OCI-LY7 (cell line): ENCODE measurements around the gene ITGB4. TPM values are rescaled to one million over a fixed set of nuclear protein-coding genes. Genes with fewer than 3 reads are reported as not detected.

ENCODE experiments used
- BruUV-seq: library from RNA; stranded (reverse); fragments of 400-500 nt; replicated peaks from 2 replicates; lab custom pipeline; 2021; lab: Mats Ljungman, UMichigan
- CTCF ChIA-PET: fragments of 300-600 bp; sonication (Branson Sonifier 250); formaldehyde crosslinking; loops from one replicate; lab custom pipeline; 2022; ENCODE audit warnings: antibody characterized with exemption; ENCODE audit not compliant: unreplicated experiment; lab: Charles Lee
- POLR2A ChIA-PET: fragments of 300-600 bp; sonication (Branson Sonifier 250); formaldehyde crosslinking; loops from one replicate; lab custom pipeline; 2022; ENCODE audit warnings: antibody characterized with exemption; lab: Charles Lee
- DNase-seq: peaks from one replicate; pipeline ENCODE4 v3.0.0-alpha.2; 2015; ENCODE audit warnings: low spot score
- H2AFZ ChIP-seq: fragments of 200-600 bp; sonication (generic), shearing (Covaris generic); 2 replicates; pipeline ENCODE4 v1.6.1; 2014; ENCODE audit warnings: mild to moderate bottlenecking, antibody characterized with exemption, low read length, moderate library complexity
- H3K27ac ChIP-seq: fragments of 200-600 bp; sonication (generic); 2 replicates; pipeline ENCODE4 v1.5.1; 2014; ENCODE audit warnings: mixed run types, low read depth, mild to moderate bottlenecking, moderate library complexity, low read length, inconsistent platforms; ENCODE audit not compliant: poor library complexity, severe bottlenecking
- H3K36me3 ChIP-seq: fragments of 200-600 bp; sonication (generic); 2 replicates; pipeline ENCODE4 v1.6.1; 2014; ENCODE audit warnings: mild to moderate bottlenecking, antibody characterized with exemption, low read length, moderate library complexity, mixed read lengths; ENCODE audit not compliant: insufficient read depth
- H3K4me1 ChIP-seq: fragments of 200-600 bp; sonication (generic); 2 replicates; pipeline ENCODE4 v1.5.1; 2014; ENCODE audit warnings: mild to moderate bottlenecking, low read length; ENCODE audit not compliant: insufficient read depth, poor library complexity, severe bottlenecking
- H3K4me2 ChIP-seq: fragments of 200-600 bp; sonication (generic); 2 replicates; pipeline ENCODE4 v1.6.1; 2014; ENCODE audit warnings: mild to moderate bottlenecking, low read length
- H3K4me3 ChIP-seq: fragments of 200-600 bp; sonication (generic); 2 replicates; pipeline ENCODE4 v1.5.1; 2014; ENCODE audit warnings: mild to moderate bottlenecking, low read depth, low read length; ENCODE audit not compliant: poor library complexity, severe bottlenecking
- H3K79me2 ChIP-seq: fragments of 200-600 bp; sonication (generic); 2 replicates; pipeline ENCODE4 v1.6.1; 2016; ENCODE audit warnings: low read depth, mild to moderate bottlenecking, low read length, moderate library complexity, mixed read lengths; ENCODE audit not compliant: insufficient read depth
- H3K9me2 ChIP-seq: fragments of 200-600 bp; sonication (generic); 2 replicates; pipeline ENCODE4 v1.6.1; 2016; ENCODE audit warnings: mild to moderate bottlenecking, low read length, mixed read lengths; ENCODE audit not compliant: insufficient read depth
- H3K9me3 ChIP-seq: fragments of 200-600 bp; sonication (generic); 2 replicates; pipeline ENCODE4 v1.6.1; 2014; ENCODE audit warnings: mild to moderate bottlenecking, mixed run types, low read length, mixed read lengths
- H4K20me1 ChIP-seq: fragments of 200-600 bp; sonication (generic); 2 replicates; pipeline ENCODE4 v1.6.1; 2014; ENCODE audit warnings: mild to moderate bottlenecking, antibody characterized with exemption, low read length, moderate library complexity, mixed read lengths; ENCODE audit not compliant: insufficient read depth
- EZH2phosphoT487 ChIP-seq: fragments of 200-600 bp; sonication (generic); IDR thresholded peaks from 2 replicates; pipeline ENCODE4 v1.6.1; 2018; ENCODE audit warnings: low read depth, borderline replicate concordance, mild to moderate bottlenecking, mixed run types, antibody characterized with exemption, low read length, moderate library complexity, mixed read lengths
- intact Hi-C: fragments of 100-400 bp; cut with micrococcal nuclease; formaldehyde crosslinking; loops from one replicate; pipeline ENCODE4 v1.10.0; 2022; ENCODE audit not compliant: unreplicated experiment
- total RNA-seq, 2 experiments: library from RNA; depleted of rRNA in 1 of 2; stranded (reverse); fragments of >200 nt in 1 of 2; shearing (Covaris generic) in 1 of 2; gene quantifications; 2 replicates each; pipeline ENCODE4 v1.2.3, GENCODE V29; 2014 to 2022
- TF ChIP-seq, protein P1 (sequence below): fragments of 200-600 bp; sonication (generic); conservative IDR thresholded peaks from 2 replicates; pipeline ENCODE4 v1.5.1; 2014; ENCODE audit warnings: mild to moderate bottlenecking, antibody characterized with exemption, low read length, moderate library complexity, mixed read lengths

Gene ITGB4
- total RNA-seq, 2 experiments from 2014 or later: 0.66 to 3.9 TPM

DNA sequence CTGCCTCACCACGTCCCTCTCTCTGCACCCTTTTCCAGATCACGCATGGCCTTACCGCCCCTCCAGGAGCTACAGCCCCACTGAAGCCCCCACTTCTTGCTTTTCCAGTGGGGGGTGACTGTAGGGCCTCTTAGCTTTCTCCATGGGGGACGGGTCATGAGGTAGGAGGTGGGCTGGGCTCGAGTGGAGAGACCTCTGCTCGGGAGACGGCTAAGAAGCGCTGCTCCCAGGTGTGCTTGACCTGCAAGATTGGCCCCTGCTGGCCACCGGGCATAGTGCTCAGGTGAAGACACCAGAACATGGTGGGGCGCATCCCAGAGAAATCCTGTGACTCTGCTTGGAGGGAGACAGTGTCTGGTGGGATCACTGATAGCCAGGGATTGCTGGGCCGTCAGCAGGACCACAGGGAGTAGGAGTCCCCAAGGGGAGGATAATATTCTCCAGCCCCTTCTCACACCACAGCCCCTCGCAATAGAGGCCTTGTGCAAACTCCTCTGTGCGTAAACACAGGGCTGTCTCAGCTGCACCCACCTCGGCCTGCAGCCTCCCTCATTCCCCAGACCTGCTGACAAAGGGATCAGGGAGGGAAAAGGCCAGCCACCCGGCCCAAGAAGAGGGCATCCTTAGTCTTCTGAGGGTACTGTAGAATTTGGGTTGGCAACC, 52.7 kb downstream of the ITGB4 start:
- DNase-seq: no peak
- H3K4me1 ChIP-seq: peaks cover 27% of the 10 kb centered on the region
- no peaks in the 10 kb centered on the region for H3K9me2 ChIP-seq
- peaks cover 26% of the 10 kb centered on the region for H3K79me2 ChIP-seq
- intact Hi-C loops: no loop called here
- peaks cover 24% of the 10 kb centered on the region for H4K20me1 ChIP-seq
- H3K4me2 ChIP-seq: no peak overlapping the region
- H2AFZ ChIP-seq: no peak overlapping the region
- H3K36me3 ChIP-seq: peaks cover 41% of the 10 kb centered on the region
- H3K27ac ChIP-seq: no peak overlapping the region
- no peak overlapping the region for H3K4me3 ChIP-seq
- ChIA-PET CTCF (interaction anchor here (0.9 kb wide), 1 partner anchor 10 kb away, joined by 3 read pairs; no protein-coding TSS in a partner anchor), POLR2A (interaction anchor here (1.2 to 3.2 kb wide), 3 partner anchors 9 to 12 kb away, joined by 3 to 10 read pairs (median 5); partner anchors contain the start of gene GALK1)
- no TSS peak for BruUV-seq
- no peak for TF ChIP-seq EZH2phosphoT487
- TF ChIP-seq, protein P1, sequence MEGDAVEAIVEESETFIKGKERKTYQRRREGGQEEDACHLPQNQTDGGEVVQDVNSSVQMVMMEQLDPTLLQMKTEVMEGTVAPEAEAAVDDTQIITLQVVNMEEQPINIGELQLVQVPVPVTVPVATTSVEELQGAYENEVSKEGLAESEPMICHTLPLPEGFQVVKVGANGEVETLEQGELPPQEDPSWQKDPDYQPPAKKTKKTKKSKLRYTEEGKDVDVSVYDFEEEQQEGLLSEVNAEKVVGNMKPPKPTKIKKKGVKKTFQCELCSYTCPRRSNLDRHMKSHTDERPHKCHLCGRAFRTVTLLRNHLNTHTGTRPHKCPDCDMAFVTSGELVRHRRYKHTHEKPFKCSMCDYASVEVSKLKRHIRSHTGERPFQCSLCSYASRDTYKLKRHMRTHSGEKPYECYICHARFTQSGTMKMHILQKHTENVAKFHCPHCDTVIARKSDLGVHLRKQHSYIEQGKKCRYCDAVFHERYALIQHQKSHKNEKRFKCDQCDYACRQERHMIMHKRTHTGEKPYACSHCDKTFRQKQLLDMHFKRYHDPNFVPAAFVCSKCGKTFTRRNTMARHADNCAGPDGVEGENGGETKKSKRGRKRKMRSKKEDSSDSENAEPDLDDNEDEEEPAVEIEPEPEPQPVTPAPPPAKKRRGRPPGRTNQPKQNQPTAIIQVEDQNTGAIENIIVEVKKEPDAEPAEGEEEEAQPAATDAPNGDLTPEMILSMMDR: no peak; the same call in 1 of the 2 replicates
- H3K9me3 ChIP-seq: no peaks in the 10 kb centered on the region

DNA sequence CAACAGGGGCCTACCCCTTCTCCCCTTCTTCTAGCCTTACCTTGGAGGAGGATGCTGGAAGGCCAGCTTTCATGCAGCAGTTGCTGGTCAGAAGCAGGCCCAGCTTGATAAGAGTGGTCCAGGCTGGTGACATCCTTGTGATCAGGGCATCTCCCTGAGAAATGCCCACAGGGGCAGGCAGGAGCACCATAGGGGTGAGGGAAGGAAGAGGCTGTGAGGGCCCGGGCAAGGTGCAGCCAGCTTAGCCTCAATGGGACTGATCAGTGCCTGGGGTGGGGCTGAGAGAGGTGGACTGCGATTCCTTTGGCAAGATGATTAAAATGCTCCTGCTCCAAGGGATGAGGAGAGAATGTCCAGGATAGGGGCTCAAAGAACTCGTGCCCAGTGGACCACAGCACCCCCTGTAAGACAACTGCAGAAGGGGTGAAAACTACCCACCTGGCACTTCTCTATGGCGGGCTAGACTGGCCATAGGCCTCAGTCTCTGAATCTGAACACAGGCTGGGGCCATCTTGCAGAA, 53.3 kb downstream of the ITGB4 start:
- Histone ChIP-seq H3K9me2 (no peaks in the 10 kb centered on the region), H3K4me3 (no peak overlapping the region), H3K9me3 (no peaks in the 10 kb centered on the region), H3K4me2 (no peak overlapping the region), H3K36me3 (peaks cover 46% of the 10 kb centered on the region), H3K79me2 (peaks cover 32% of the 10 kb centered on the region), H2AFZ (no peak overlapping the region), H3K27ac (no peak overlapping the region), H3K4me1 (peaks cover 27% of the 10 kb centered on the region), H4K20me1 (peaks cover 24% of the 10 kb centered on the region)
- ChIA-PET CTCF (no interaction called here), POLR2A (interaction anchor here (3.2 kb wide), 1 partner anchor 10 kb away, joined by 10 read pairs; the partner anchor contains the start of gene GALK1)
- TF ChIP-seq, protein P1: no peak
- no peak for TF ChIP-seq EZH2phosphoT487
- no peak for DNase-seq
- BruUV-seq: no TSS peak
- intact Hi-C loops: no loop called here
